GM20000 (cell line): ENCODE results near the gene MSMP.

Source experiments
- DNase-seq: peaks from one replicate; pipeline ENCODE4 v3.0.0; 2012; ENCODE audit warnings: low spot score
- CTCF ChIP-seq: IDR thresholded peaks from 2 replicates; pipeline ENCODE4 v1.5.1; 2012; ENCODE audit warnings: mild to moderate bottlenecking, control low read depth; ENCODE audit errors: extremely low read depth, missing control alignments

The MSMP gene

GRCh38 chr9:35734096-35734495, 20.0 kb downstream of the MSMP start:
- TF ChIP-seq CTCF, result no peak
- DNase-seq, result no peak

GRCh38 chr9:35732800-35733541, 21.1 kb downstream of the MSMP start:
- TF ChIP-seq CTCF, result no peak
- DNase-seq, result peak; percentile 57

- peak; percentile 33 for TF ChIP-seq CTCF
- DNase-seq, result peak; percentile 97
These were observed 21.8 kb downstream of the MSMP start, which contains the start of the genes CREB3 and TLN1 for GRCh38 chr9:35732185-35732799. Gene CREB3 (plus strand): TSS chr9:35732666. CDS start chr9:35732773, 107 bp downstream. Gene TLN1 (minus strand): TSS chr9:35732195. CDS start chr9:35725694, 6,501 bp downstream.

GRCh38 chr9:35731415-35732184, 22.5 kb downstream of the MSMP start:
- no peak for DNase-seq
- no peak for TF ChIP-seq CTCF

GRCh38 chr9:35730486-35730854, 23.6 kb downstream of the MSMP start:
- no peak for DNase-seq
- no peak for TF ChIP-seq CTCF

- DNase-seq, result peak; percentile 48
- TF ChIP-seq CTCF, result peak; percentile 16
These were observed 24.2 kb downstream of the MSMP start for GRCh38 chr9:35729700-35730485.
